Breast epithelium (tissue), 3 donors: ENCODE measurements around the gene ITGB8.

ENCODE experiments used
- CTCF ChIP-seq, 3 donors: fragments of 450-650 bp; IDR thresholded peaks; one replicate each; pipeline ENCODE4 v1.5.1; 2016 to 2017; ENCODE audit warnings: antibody characterized with exemption in 3 of 3, mild to moderate bottlenecking in 3 of 3, moderate library complexity in 3 of 3
- POLR2A ChIP-seq: fragments of 450-650 bp; IDR thresholded peaks from one replicate; pipeline ENCODE4 v1.6.1; 2016; ENCODE audit warnings: antibody characterized with exemption, mild to moderate bottlenecking, moderate library complexity
- POLR2AphosphoS5 ChIP-seq, 3 donors: sonication (generic); formaldehyde crosslinking; IDR thresholded peaks; one replicate each; pipeline ENCODE4 v1.6.1; 2017; ENCODE audit warnings: antibody characterized with exemption in 3 of 3

DNA sequence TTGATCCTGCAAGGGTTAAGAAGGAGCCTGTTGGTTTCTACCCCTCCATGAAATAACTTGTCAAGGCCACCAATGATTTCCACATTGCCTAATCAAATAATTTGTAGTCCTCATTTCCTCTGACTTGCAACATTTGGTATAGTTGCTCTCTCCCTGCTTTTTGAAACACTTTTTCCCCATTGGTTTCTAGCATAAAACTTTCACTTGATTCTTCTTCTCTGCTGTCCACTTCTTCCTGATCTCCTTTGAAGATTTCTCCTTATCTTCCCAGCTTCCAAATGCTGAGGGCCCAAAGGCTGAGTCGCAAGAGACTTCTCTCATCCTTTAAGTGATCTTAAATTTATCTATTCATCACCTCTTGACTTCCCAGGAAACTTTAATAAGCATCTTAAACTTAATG is 134.2 kb downstream of the ITGB8 start:
- TF ChIP-seq CTCF (IDR thresholded peaks at IDR 0.05) (no peak), POLR2AphosphoS5 (IDR thresholded peaks at IDR 0.05) (no peak), POLR2A (no peak)
